GM19351 (cell line): Measurements from ENCODE around the gene GPR161.
"Not testable (repeated sequence)": the region's sequence is repeated elsewhere in the genome, so short reads cannot be mapped to it uniquely, and the experiment has no call there.

Experiments
- ATAC-seq: cut with Tn5 transposase; IDR thresholded peaks from one replicate; pipeline ENCODE4 v1.9.1; 2021; ENCODE audit warnings: mild to moderate bottlenecking, moderate library complexity; ENCODE audit not compliant: unreplicated experiment

Gene GPR161

GRCh38 chr1:168089979-168090337 is 46.8 kb downstream of the GPR161 start:
- no peak for ATAC-seq

GRCh38 chr1:168089326-168089978 is 47.3 kb downstream of the GPR161 start:
- ATAC-seq: no peak

DNA sequence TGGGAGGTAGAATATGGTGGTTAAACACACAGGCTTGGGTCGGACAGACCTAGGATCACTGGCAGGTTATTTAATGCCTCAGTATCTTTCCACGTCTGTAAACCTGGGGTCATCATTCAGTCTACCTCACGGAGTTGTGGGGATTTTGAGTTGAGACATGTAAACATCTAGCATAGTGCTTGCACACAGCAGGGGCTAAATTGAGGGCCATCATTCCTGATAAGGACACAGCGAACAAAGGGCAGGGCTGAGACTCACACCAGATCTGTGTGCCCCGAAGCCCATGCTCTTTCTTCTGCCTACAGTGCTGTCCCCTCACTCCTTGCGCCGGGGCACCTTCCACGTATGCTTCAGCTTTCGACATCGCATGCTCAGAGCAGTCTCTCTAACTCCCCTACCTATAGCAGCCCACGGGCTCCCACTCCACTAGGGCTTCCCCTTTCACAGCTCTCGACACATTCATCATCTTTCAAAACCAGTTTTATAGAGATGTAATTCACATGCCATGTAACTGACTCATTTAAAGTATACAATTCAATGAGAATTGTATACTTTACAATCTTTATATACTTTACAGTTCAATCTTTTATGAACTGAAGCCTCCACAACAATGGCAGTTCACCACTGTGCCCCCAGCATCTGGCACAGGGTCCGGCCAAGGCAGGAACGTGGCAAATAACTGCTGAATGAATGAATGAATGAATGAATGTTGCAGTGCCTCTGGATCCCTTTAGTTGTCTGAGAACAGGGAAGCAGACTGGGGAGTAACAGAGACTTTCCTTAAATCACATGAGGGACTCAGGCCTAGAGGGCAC is 48.0 kb downstream of the GPR161 start:
- ATAC-seq: no peak

DNA sequence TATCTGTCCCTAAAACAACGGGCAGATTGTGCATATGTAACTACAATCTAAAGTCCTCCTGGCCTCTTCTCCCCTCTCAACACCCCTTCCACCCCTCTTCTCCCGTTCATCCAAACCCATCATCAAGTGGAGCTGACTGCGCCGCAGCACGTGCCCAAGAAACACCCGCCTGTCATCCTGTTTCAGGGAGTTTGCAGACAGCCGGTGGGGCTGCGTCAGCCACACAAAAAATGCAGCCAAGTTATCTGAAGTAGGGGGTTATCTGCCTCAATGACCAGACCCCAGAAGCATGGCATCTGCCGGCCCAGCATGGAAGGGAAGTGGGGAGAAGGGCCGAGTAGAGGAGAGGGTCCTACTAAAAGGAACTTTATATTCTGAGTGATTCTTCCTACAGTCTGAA is 49.0 kb downstream of the GPR161 start:
- no peak for ATAC-seq

DNA sequence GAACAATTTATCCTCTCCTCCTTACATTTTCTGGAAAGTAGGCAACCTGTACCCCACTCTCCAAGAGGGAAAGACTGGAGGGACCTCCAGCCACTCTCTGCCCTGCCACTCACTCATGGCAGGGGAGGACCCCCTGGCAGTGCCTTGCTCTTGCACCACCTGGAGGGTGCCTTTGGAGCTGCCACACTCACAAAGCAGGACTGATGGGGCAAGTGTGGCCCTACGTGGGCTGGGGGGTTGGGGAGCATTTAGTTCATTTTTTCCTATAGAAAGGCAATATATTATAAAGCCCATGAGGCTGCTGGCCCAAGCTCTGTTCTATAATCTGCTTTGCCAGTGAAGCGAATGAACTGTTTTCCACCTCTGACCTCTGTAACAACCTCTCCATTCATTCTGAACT is 50.3 kb downstream of the GPR161 start:
- no peak for ATAC-seq

DNA sequence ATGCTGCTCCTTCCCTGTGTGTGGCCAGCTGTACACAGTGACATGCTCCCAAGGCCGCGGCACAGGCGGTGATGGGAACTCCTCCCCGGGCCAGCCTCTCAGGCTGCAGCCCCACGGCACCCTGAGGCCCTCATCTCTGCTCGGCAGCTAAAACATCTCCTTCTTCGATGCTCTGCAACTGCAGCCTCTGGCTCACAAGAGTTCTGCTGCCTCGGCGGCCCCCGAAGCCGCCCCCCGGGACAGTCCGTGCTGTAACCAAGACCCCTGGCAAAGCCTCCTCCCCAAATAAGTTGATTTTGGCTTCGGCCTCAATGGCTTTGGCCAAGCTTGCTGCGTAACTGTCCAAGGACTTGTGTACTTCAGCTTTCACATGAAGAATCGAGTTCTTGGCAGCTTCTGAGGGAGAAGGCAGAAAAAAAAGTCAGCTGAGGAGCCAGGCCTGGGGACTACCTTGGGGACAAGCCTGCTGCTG is 51.3 kb downstream of the GPR161 start:
- no peak for ATAC-seq

GRCh38 chr1:168084396-168085231 is 52.1 kb downstream of the GPR161 start:
- ATAC-seq: peak; percentile 70

DNA sequence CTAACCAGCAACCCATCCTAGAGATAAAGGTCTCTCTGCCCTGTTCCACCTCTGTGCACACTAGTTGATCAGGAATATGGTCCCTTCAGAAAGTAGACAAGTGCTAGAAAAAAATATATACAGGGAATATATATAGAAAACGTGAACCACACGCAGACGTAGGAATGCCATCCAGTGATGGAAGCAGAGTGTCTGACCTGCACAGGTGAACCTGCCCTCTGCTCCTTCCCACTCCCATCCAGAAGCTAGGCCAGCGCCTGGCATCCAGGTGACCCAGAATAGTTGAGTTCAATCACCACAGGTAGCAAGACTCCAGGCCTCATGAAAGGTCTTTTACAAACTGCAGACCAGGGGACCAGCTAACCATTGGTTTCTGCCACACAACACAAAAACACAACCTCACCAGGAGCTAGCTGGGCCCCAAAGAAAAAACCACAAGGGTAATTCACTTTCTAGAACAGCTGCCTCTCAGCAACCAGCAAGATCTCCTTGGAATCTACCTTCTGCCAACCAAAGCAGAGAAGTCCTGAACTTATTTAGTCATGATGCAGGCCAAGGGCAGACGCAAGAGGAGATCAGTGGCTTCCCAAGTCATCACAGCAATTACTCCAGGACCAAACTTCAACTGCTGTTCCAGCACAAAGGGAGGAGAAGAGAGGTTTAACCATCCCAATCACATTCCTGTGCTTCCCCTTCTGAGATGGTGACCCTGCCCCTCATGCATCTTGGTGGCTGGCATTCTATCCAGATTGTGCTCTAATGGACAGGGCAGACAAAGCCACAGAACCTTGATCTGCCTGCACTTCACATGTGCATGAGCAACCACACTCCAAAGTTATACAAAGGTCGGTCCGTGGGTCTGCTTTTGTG is 53.0 kb downstream of the GPR161 start:
- ATAC-seq: no peak

DNA sequence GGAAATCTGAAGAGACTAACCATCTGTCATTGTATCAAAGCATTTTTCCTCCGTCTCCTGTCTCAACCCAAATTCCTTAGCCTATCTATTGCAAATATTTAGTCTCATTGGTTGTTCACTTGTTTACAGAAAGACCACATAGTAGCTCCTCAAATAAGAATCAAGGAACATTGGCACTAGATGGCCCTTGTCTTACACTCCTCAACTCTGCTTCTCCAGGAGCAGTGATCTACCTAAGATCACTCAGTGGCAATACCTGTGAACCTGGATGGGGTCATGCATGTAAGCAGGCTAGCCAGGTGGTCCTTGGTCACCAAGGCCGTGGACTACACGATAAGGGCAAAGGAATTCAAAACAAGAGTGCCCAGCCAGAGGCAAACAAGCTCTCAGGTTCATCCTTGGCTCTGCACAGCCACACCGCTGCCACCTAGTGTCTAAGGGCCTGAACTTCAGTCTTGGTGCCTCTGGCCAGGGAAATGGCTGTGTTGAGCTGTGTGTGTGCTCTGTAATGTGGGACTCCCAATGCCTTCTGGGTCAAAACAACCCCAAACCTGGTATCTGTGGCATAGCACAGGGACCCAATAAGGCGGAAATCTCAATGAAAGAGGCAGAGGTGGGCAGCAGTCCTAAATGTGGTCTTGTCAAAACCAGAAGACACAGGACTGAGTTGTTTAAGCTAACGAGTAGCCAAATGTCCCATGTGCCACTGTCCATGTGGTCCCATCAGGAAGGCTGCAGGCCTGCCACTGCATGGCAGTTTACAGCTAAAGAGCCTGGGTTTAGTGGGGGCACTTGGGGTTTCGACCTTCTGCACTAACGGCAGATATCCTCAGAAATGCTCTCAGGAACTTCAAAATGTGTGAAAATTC is 54.5 kb downstream of the GPR161 start:
- peak; percentile 91 for ATAC-seq

DNA sequence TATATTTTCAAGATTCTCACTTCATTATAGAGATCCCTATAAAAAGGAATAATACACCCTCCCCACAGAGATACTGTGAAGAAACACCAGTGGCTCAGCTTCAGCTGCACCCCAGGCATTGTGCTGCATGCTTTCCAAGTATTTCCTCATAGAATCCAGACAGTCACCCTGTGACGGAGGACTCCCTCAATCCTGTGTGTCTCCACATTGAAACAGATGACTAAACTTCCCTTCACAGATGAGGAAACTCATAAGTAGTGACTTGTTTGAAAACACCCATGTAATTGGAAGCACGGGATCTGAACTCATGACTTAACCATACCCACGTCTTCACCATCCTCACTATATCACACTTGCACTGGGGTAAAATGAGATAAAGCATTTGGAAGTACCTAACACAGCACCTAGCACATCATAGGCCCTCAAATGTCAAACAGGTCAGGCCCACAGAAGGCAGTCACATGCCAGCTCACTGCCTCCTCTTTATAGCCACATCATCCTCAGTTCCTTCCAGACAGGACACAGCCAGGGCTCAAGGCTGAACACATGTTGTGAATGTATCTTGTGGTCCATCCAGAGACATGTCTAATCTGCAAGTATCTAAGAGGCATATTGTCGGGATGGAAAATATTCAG is 55.2 kb downstream of the GPR161 start:
- ATAC-seq: no peak

DNA sequence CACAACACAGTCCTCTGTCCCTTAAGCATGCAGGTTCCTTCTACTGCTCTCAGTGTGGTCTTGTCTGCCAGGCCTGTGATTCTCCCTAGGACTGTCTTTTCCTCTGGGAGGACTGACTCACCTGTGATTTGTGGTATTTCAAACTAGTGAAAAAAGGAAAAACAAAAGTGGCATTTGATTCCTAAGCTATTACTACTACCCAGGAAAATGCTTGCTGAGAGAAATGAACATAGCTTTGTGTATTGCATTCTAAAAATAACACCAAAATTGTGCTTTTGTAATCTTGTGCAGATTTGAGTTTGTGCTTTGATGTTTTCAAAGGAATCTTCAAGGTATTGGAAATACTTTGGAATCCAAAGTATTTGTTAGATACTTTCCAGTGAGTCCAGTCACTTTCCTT is 57.0 kb downstream of the GPR161 start:
- ATAC-seq: no peak

DNA sequence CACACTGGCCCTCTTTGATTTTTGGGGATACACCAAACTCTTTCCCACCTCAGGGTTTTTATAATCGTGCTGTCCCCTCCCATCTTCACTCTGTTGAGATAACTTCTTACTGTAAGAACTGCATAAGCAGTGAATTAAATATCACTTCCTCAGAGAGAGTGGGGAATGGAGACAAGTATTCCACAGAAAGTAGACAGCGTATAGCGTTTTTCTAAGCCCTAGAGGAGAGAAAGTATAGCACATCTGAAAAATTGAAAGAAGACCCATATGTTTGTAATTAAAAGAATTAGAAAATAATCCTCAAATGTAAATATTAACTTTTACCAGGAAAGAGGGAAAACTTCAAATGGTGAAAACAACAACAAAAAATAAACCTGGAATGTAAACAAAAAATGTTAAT is 67.3 kb downstream of the GPR161 start:
- no peak for ATAC-seq

DNA sequence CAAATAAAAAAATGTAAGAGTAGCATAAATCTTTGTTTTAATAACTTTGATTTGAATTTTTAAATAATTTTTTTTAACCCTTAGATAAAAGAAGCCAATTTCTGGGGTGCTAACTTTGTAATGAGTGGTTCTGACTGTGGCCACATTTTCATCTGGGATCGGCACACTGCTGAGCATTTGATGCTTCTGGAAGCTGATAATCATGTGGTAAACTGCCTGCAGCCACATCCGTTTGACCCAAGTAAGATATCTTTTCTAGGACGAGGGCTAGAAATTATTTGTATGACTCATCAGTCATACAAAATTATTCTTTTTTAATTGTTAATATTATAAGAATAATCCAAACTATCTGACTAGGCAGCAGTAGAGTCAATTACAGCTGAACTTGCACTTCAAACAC is 71.2 kb downstream of the GPR161 start:
- no peak for ATAC-seq

- ATAC-seq: no peak
Measured at GRCh38 chr1:168064216-168064615, 72.5 kb downstream of the GPR161 start.

GRCh38 chr1:168057921-168058320 is 78.8 kb downstream of the GPR161 start:
- no peak for ATAC-seq

DNA sequence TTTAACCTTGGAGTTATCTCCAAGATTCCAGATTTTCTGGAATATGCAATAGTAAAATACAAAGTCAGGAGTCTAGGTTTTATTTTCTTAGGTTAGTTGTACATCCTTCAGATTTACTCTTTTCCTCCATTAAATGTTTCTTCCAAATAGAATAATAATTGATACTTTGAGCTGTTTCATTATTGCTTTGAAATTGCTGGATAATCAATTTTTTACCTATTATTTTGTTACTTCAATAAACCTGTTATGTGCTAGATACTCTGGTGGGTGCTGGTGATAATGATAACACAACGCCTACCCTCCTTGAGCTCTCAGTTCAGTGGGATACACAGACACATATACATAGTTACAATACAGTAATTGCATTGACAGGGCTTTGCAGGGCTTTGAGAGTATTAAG is 79.4 kb downstream of the GPR161 start:
- ATAC-seq: no peak

DNA sequence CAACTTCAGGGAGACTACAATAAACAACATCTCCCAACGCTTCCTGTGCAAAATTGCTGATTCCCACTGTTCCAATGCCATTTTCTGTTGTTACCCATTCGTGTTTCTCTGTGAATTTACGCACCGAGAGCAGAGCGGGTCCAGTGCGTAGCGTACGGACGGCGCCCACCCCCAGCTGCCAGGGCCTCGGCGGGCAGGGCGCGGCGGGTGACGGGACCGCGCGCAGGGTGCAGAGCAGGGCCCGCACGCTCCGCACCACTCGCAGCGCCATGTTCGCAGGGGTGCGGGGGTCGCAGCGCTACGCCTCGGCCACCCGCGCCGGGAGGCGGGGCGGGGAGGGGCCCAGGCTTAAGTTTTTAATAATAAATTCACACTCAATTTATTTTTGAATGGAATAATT is 80.6 kb downstream of the GPR161 start:
- ATAC-seq: not testable (repeated sequence)

DNA sequence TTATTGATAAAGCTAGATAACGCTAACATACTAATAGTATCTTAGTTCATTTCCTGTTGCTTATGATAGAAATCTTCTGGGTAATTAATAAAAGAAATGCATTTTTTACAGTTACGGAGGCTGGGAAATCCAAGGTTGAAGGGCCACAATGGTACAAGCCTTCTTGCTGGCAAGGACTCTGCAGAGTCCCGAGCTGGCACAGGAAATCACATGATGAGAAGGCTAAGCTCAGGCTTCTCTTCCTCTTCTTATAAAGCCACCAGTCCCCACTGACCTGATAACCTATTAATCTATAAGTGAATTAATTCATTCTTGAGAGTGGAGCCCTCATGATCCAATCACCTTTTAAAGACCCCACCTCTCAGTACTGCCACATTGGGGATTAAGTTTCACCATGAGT is 82.6 kb downstream of the GPR161 start:
- ATAC-seq: no peak

DNA sequence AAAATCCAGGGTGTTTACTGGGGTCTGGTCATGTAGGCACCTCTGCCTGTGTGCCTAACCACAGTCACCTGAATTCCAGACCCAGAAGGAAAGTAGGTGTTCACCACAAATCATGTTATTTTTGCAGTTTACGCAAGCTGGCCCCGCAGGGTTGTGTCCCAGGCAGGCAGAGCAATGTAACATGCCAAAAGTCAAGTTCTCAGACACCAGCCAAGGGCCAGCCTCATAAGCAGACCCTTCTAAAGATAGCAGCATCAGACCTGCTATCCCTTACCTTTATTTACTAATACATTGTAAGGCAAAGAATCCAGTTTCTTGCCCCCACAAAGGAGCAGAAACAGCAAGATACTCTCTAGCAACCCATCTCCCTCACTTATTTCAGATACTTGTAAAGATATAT is 83.0 kb downstream of the GPR161 start:
- ATAC-seq: no peak
